GM19351 (cell line): ENCODE measurements around the gene FAM133A.
A peak's percentile ranks its signal among the peaks of the same experiment; 100 is the strongest.

Experiments used
- ATAC-seq: cut with Tn5 transposase; IDR thresholded peaks from one replicate; pipeline ENCODE4 v1.9.1; 2021; ENCODE audit warnings: mild to moderate bottlenecking, moderate library complexity; ENCODE audit not compliant: unreplicated experiment

Gene FAM133A

DNA sequence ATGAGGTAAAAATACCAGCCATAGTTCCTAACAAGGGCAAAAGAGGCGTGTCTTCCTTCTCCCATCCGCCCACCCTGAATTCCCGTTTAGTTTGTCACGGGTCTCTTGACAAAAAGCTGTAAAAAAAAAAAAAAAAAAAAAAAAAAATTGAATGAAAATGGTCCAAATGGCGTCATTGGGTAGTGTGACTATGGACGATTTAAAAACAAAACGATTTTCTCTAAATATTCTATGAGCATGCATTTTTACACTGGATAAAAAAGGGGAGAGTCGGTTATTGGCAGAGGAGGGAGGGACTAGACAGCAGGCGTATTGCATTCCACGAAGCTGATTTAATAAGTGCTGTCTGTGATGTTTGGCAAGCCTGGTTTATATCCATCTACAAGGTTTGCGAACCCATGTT, at the start of gene FAM133A:
Gene FAM133A, plus strand, starts transcription at position 338 of the 403 bp plus-strand sequence. CDS start 35,214 bp downstream, outside the sequence.
- ATAC-seq: no peak

DNA sequence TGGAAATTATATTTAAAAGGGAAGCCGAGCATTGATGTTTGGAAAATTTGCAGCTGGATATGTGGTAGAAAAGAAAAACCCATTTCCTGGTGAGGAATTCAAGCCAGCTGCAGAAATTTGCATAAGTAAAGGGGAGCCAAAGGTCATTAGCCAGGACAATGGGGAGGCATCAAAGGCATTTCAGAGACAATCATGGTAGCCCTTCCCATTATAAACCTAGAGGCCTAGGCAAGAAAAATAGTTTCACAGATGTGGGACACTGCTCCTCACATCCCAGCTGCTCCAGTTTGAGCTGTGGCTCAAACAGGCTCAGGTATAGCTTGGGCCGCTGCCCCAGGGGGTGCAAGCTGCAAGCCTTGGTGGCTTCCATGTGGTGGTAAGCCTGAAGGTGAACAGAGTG, 36.4 kb upstream of the FAM133A start:
- ATAC-seq: no peak

DNA sequence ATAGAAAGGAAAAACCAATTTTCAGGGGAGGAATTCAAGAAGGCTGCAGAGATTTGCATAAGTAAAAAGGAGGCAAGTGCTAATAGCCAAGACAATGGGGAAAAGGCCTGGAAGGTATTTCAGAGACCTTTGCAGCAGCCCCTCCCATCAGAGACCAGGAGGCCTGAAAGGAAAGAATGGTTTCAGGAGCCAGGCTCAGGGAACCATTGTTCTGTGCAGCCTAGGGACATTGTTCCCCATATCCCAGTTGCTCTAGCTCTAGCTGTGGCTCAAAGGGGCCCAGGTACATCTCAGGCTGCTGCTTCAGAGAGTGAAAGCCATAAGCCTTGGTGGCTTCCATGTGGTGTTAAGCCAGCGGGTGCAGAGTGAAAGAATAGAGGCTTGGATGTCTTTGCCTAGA, 24.6 kb upstream of the FAM133A start:
- no peak for ATAC-seq

DNA sequence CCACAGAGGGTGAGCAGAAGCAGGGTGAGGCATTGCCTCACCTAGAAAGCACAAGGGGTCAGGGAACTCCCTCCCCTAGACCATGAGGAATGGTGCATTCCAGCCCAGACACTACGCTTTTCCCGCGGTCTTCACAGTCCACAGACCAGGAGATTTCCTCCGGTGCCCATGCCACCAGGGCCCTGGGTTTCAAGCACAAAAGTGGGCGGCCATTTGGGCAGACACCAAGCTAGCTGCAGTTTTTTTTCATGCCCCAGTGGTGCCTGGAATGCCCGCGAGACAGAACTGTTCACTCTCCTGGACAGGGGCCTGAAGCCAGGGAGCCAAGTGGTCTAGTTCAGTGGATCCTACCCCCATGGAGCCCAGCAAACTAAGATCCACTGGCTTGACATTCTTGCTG, 13.4 kb upstream of the FAM133A start:
- ATAC-seq: no peak

DNA sequence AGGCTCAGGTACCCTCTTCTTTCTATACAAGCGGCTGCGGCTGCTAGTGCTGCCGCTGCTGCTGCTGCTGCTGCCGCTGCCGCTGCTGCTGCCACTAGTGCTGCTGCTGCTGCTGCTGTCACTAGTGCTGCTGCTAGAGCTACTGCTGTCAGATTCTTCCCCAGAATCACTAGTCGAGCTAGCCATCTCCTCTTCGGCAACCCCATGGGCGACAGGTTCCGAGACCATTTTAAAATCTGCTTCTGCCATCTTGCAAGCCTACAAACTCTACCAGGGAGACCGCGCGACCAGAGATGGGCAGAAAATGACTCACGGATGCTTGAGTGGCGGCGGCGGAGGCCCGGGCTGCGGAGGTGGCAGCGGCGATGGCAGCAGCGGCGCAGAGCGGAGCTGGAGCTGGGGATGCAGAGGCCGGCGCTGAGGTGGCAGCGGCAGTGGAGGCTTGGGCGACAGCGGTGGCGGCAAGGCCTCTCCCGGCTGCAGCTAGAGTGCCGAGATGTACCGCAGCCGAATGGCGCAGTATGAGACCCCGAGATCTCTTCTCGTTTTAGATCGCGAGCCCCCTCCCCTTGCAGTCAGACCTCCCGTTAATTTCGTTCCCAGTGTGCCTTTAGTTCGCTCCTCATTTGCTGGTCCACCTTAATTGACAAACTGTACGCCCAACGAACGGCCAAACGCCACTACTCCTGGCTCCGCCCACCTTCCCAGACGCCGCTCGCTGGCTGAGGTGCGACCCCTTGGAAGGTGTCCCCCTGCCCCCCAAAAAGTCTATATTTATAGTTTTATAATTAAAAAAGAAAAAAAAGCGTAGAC, 744 bp upstream of the FAM133A start, which contains the start of gene NAP1L3:
Gene NAP1L3, minus strand, starts transcription at position 523 of the 813 bp plus-strand sequence. Its CDS starts 274 bp downstream, at position 249.
- ATAC-seq: peak; percentile 67

DNA sequence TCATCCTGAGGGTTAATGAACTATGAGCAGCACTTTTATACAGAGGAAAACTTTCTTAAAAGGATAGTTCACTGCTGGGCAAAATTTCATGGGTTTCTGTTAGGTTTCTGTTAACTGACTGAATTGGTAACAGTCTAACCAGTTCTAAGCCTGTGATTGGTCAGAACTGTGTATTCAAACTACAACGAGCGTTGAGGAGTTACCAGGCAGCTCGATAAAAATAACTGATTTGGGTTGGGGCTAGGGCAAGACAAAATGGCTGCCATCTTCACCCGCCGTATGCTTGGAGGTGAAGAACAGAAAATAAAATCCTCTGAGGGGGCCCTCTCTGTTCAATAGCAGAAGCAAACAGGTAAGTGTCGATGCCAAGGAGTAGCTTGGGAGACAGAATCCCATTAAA, 22.0 kb downstream of the FAM133A start:
- no peak for ATAC-seq

DNA sequence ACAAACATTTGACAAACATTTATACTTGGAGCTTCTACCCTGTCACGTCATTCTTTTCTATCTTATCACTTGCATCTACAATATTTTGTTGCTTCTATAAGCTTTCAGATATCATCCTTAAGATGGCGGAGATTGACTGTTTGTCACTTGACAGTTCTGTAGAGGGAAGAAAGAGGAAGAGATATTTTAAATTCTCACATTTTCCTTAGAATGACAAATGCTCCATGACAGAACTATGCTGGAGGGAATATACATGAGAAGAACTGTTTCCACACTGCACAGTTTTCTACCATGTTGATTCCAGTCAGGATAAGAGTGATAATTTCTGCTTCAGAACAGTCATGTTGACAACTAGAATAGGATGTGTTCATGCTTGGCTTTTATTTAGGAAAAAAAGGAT, 29.7 kb downstream of the FAM133A start:
- ATAC-seq: no peak

DNA sequence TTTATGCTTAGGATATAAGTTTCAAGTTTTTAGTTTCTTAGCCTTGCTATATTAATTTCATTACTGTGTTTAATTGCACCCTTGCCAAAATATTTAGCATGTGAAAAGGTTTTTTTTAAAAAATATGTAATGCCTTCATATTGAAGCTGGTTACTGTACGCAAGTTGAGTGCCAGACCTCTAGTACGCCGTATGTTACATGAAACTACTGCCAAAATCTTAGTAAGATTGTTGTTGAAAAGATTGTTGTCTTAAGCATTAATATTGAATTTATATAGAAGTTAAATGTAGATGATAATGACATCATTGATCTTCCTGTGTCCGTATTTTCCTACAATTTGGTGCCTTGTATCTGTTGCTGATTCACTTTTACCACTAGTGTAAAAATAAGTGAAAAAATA, 37.1 kb downstream of the FAM133A start:
- ATAC-seq: no peak

DNA sequence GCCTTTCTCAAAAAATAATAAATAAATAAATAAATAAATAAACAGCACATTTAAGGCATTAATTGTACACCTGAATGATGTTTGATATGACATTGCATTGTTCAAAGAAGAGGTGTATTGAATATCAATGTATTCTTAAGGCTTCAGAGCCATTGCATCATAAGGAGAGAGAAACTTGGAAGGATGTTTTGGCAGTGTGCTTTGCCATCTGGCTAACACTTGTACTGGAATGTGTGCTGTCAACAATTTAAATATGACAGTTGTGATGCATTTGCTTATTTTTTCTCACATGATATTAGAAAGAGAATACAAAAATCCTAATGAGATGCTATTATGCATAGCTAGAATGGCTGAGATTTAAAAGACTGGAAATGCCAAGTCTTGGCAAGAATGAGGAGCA, 67.8 kb downstream of the FAM133A start:
- no peak for ATAC-seq

DNA sequence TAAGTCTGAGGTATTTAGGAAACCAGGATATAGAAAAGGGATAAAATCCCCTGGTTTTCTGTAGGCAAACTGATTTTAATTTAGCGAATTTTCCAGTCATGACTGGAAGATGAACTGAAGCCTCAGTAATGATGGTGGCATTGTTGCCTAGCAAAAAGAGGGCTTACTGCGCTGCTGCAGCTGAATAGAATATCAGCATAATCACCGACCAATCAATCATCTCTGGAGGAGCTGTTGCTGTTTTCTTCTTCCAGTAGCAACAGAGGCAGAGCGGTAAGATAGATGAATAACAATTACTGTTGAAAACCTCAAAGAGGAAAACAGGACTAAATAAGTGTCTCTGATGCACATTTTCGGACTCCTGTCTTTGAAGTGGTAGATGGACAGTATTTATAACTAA, 86.2 kb downstream of the FAM133A start:
- ATAC-seq: no peak
